ENCODE results near the gene TMEM121B. TPM values are rescaled to one million over a fixed set of nuclear protein-coding genes. Genes with fewer than 3 reads are reported as not detected.

The TMEM121B gene
- polyA plus RNA-seq, 1 donor (not counting 4 experiments of a cell fraction or from before 2014, with no cell fraction given) = not detected

GRCh38 chr22:17100621-17101020 is 20.5 kb downstream of the TMEM121B start:
- DNase-seq (ENCODE audit: low read depth, low spot score) = no peak
- Histone ChIP-seq H3K9ac (ENCODE audit: control insufficient read depth, extremely low read depth, insufficient read depth, low read length) (no peak overlapping the region), H3K9me3 (ENCODE audit: control insufficient read depth, low read depth, low read length) (no peaks in the 10 kb centered on the region), H3K27ac (ENCODE audit: control insufficient read depth, insufficient read depth, low read length) (no peak overlapping the region), H3K27me3 (ENCODE audit: control insufficient read depth, extremely low read depth, insufficient read depth, low read length) (no peaks in the 10 kb centered on the region), H3K4me3 (ENCODE audit: control insufficient read depth in 2 of 3, extremely low read depth in 1 of 3, insufficient read depth in 2 of 3, low read depth in 1 of 3, low read length in 3 of 3) (no peak overlapping the region), H3K9me1 (ENCODE audit: control insufficient read depth, extremely low read depth, insufficient read depth, low read length) (no peaks in the 10 kb centered on the region), H2AFZ (ENCODE audit: control insufficient read depth, low read length) (no peak overlapping the region), H4K20me1 (ENCODE audit: control insufficient read depth, extremely low read depth, insufficient read depth, low read length) (peaks cover 3% of the 10 kb centered on the region), H3K4me1 (ENCODE audit: control insufficient read depth, extremely low read depth, insufficient read depth, low read length) (no peaks in the 10 kb centered on the region), H3K4me2 (ENCODE audit: control insufficient read depth, extremely low read depth, insufficient read depth, low read depth, low read length) (no peak overlapping the region), H3K79me2 (ENCODE audit: control insufficient read depth, insufficient read depth, low read length) (peaks cover 3% of the 10 kb centered on the region), H3K36me3 (ENCODE audit: control insufficient read depth in 2 of 2, extremely low read depth in 1 of 2, insufficient read depth in 2 of 2, low read length in 2 of 2) (peaks cover 30 to 48% of the 10 kb centered on the region in 2 experiments)
- dilution Hi-C loops (cut with MboI; ENCODE audit: extremely low pct_ligation_motif_present, low sequenced_read_pairs) = no loop called here
- FAIRE-seq = no peak
- no peak for TF ChIP-seq CTCF (optimal IDR thresholded peaks at IDR 0.05 in 1 of 3, IDR thresholded peaks at IDR 0.05 in 1 of 3, conservative IDR thresholded peaks at IDR 0.05 in 1 of 3; ENCODE audit: extremely low read depth in 1 of 3, insufficient read depth in 2 of 3, low read length in 3 of 3)
- no peak for TF ChIP-seq EZH2 (IDR thresholded peaks at IDR 0.05; ENCODE audit: low read length)

- dilution Hi-C loops (cut with MboI; ENCODE audit: extremely low pct_ligation_motif_present, low sequenced_read_pairs) = no loop called here
- Histone ChIP-seq H3K9me1 (ENCODE audit: control insufficient read depth, extremely low read depth, insufficient read depth, low read length) (no peaks in the 10 kb centered on the region), H3K9me3 (ENCODE audit: control insufficient read depth, low read depth, low read length) (no peaks in the 10 kb centered on the region), H3K4me2 (ENCODE audit: control insufficient read depth, extremely low read depth, insufficient read depth, low read depth, low read length) (no peak overlapping the region), H4K20me1 (ENCODE audit: control insufficient read depth, extremely low read depth, insufficient read depth, low read length) (peaks cover 3% of the 10 kb centered on the region), H3K27me3 (ENCODE audit: control insufficient read depth, extremely low read depth, insufficient read depth, low read length) (no peaks in the 10 kb centered on the region), H3K27ac (ENCODE audit: control insufficient read depth, insufficient read depth, low read length) (no peak overlapping the region), H3K9ac (ENCODE audit: control insufficient read depth, extremely low read depth, insufficient read depth, low read length) (no peak overlapping the region), H3K4me1 (ENCODE audit: control insufficient read depth, extremely low read depth, insufficient read depth, low read length) (no peaks in the 10 kb centered on the region), H3K4me3 (ENCODE audit: control insufficient read depth in 2 of 3, extremely low read depth in 1 of 3, insufficient read depth in 2 of 3, low read depth in 1 of 3, low read length in 3 of 3) (no peak overlapping the region), H3K36me3 (ENCODE audit: control insufficient read depth in 2 of 2, extremely low read depth in 1 of 2, insufficient read depth in 2 of 2, low read length in 2 of 2) (peaks cover 21 to 43% of the 10 kb centered on the region in 2 experiments), H3K79me2 (ENCODE audit: control insufficient read depth, insufficient read depth, low read length) (peaks cover 9% of the 10 kb centered on the region), H2AFZ (ENCODE audit: control insufficient read depth, low read length) (no peak overlapping the region)
- DNase-seq (ENCODE audit: low read depth, low spot score) (no peak), FAIRE-seq (no peak)
- TF ChIP-seq CTCF (optimal IDR thresholded peaks at IDR 0.05 in 1 of 3, IDR thresholded peaks at IDR 0.05 in 1 of 3, conservative IDR thresholded peaks at IDR 0.05 in 1 of 3; ENCODE audit: extremely low read depth in 1 of 3, insufficient read depth in 2 of 3, low read length in 3 of 3) (no peak), EZH2 (IDR thresholded peaks at IDR 0.05; ENCODE audit: low read length) (no peak)
These were observed 22.8 kb downstream of the TMEM121B start for GRCh38 chr22:17098379-17098819.

Data from keratinocyte (primary cell).